ENCODE data around the gene STX12. TPM values are rescaled to one million over a fixed set of nuclear protein-coding genes. Genes with fewer than 3 reads are reported as not detected.

The STX12 gene
- total RNA-seq, 1 donor from 2014 or later, result 91.9 TPM

GRCh38 chr1:27755286-27755685 is 17.7 kb upstream of the STX12 start:
- Histone ChIP-seq H3K36me3 (peaks cover 50 to 72% of the 10 kb centered on the region in 2 donors), H3K27me3 (no peaks in the 10 kb centered on the region), H3K27ac (no peak overlapping the region), H3K4me3 (no peak overlapping the region), H3K4me1 (no peaks in the 10 kb centered on the region), H3K9me3 (no peaks in the 10 kb centered on the region)
- no peak for TF ChIP-seq CTCF (IDR thresholded peaks at IDR 0.05)
- intact Hi-C loops (cut with DNase I), result no loop called here
- no peak for DNase-seq (ENCODE audit: low spot score in 2 of 2)

- H3K27ac ChIP-seq, result no peak overlapping the region
Measured at GRCh38 chr1:27755865-27756264, 17.2 kb upstream of the STX12 start.

GRCh38 chr1:27759236-27759635 is 13.8 kb upstream of the STX12 start:
- no peaks in the 10 kb centered on the region for H3K27me3 ChIP-seq
- no peak overlapping the region for H3K27ac ChIP-seq
- no peak for DNase-seq (ENCODE audit: low spot score in 2 of 2)
- intact Hi-C loops (cut with DNase I), result no loop called here
- peaks cover 45 to 59% of the 10 kb centered on the region in 2 donors for H3K36me3 ChIP-seq
- no peak for TF ChIP-seq CTCF (IDR thresholded peaks at IDR 0.05)
- no peaks in the 10 kb centered on the region for H3K9me3 ChIP-seq
- H3K4me3 ChIP-seq, result no peak overlapping the region
- no peaks in the 10 kb centered on the region for H3K4me1 ChIP-seq

More at GRCh38 chr1:27755865-27756264, 17.2 kb upstream of the STX12 start:
- DNase-seq (ENCODE audit: low spot score in 2 of 2), result no peak
- no peak for TF ChIP-seq CTCF (IDR thresholded peaks at IDR 0.05)
- peaks cover 47 to 69% of the 10 kb centered on the region in 2 donors for H3K36me3 ChIP-seq
- no peaks in the 10 kb centered on the region for H3K27me3 ChIP-seq
- no peaks in the 10 kb centered on the region for H3K9me3 ChIP-seq
- intact Hi-C loops (cut with DNase I), result no loop called here
- H3K4me1 ChIP-seq, result no peaks in the 10 kb centered on the region
- H3K4me3 ChIP-seq, result no peak overlapping the region

- H3K4me3 ChIP-seq, result no peak overlapping the region
- DNase-seq (ENCODE audit: low spot score in 2 of 2), result no peak
- H3K9me3 ChIP-seq, result no peaks in the 10 kb centered on the region
- H3K27me3 ChIP-seq, result no peaks in the 10 kb centered on the region
- no peak overlapping the region for H3K27ac ChIP-seq
- intact Hi-C loops (cut with DNase I), result no loop called here
- TF ChIP-seq CTCF (IDR thresholded peaks at IDR 0.05), result no peak
- no peaks in the 10 kb centered on the region for H3K4me1 ChIP-seq
- H3K36me3 ChIP-seq, result peaks cover 44 to 49% of the 10 kb centered on the region in 2 donors
Measured at GRCh38 chr1:27760426-27760825, 12.6 kb upstream of the STX12 start.

GRCh38 chr1:27762033-27762432 is 11.0 kb upstream of the STX12 start:
- intact Hi-C loops (cut with DNase I), result no loop called here
- no peak for TF ChIP-seq CTCF (IDR thresholded peaks at IDR 0.05)
- no peak overlapping the region for H3K4me3 ChIP-seq
- DNase-seq (ENCODE audit: low spot score in 2 of 2), result no peak
- no peaks in the 10 kb centered on the region for H3K9me3 ChIP-seq
- H3K36me3 ChIP-seq, result peaks cover 29 to 36% of the 10 kb centered on the region in 2 donors
- no peaks in the 10 kb centered on the region for H3K27me3 ChIP-seq
- no peaks in the 10 kb centered on the region for H3K4me1 ChIP-seq
- H3K27ac ChIP-seq, result no peak overlapping the region

GRCh38 chr1:27763358-27763757 is 9.7 kb upstream of the STX12 start:
- Histone ChIP-seq H3K27me3 (no peaks in the 10 kb centered on the region), H3K4me3 (no peak overlapping the region), H3K4me1 (no peaks in the 10 kb centered on the region), H3K27ac (no peak overlapping the region), H3K9me3 (no peaks in the 10 kb centered on the region), H3K36me3 (peaks cover 25 to 30% of the 10 kb centered on the region in 2 donors)
- intact Hi-C loops (cut with DNase I), result no loop called here
- no peak for TF ChIP-seq CTCF (IDR thresholded peaks at IDR 0.05)
- no peak for DNase-seq (ENCODE audit: low spot score in 2 of 2)
